NCI-H1092 (cell line): ENCODE results near the gene POGLUT2.
"Not testable (repeated sequence)": the region's sequence is repeated elsewhere in the genome, so short reads cannot be mapped to it uniquely, and the experiment has no call there.

Source experiments
- DNase-seq: peaks from one replicate; lab custom pipeline; 2025; lab: John Stamatoyannopoulos, UW

POGLUT2 gene

GRCh38 chr13:102805680-102806079 is 6.9 kb upstream of the POGLUT2 start:
- DNase-seq, result no peak

- peak; percentile 81 for DNase-seq
These were observed 1.6 kb upstream of the POGLUT2 start for GRCh38 chr13:102800145-102801041.

GRCh38 chr13:102799426-102800144 is 809 bp upstream of the POGLUT2 start:
- no peak for DNase-seq

- DNase-seq, result no peak
These were observed 5.0 kb downstream of the POGLUT2 start for GRCh38 chr13:102793611-102794355.

- DNase-seq, result no peak
These were observed 6.4 kb downstream of the POGLUT2 start for GRCh38 chr13:102792396-102792795.

DNA sequence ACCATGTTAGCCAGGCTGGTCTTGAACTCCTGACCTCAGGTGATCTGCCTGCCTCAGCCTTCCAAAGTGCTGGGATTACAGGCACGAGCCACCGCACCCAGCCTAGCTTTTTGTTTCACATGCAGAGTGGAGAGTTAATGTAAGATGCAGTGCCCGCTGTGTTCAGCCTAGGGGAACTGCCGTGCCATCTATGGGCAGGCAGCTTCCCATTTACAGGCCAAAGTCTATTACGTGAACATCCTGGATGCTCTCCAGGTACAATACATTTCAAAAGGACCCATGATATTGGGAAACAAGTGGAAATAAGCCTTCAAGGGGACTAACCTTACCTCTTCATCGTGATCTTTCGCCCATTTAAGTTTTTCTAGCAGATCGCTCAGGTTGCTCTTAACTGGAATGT is 10.1 kb downstream of the POGLUT2 start:
- DNase-seq, result no peak

- DNase-seq, result no peak
These were observed 14.3 kb downstream of the POGLUT2 start for GRCh38 chr13:102784483-102784882.

DNA sequence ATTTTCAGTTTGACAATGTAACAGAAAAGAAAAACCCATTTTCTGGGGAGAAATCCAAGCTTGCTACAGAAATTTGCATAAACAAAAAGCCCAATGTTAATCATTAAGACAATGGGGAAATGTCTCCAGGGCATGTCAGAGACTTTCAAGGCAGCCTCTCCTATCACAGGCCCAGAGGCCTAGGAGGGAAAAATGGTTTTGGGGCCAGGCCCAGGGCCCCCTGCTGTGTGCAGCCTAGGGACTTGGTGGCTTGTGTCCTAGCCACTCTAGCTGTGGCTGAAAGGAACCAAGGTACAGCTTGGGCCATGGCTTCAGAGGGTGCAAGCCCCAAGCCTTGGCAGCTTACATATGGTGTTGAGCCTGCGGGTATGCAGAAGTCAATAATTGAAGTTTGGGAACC is 17.2 kb downstream of the POGLUT2 start:
- DNase-seq, result no peak

GRCh38 chr13:102780656-102781055 is 18.1 kb downstream of the POGLUT2 start:
- DNase-seq, result not testable (repeated sequence)

DNA sequence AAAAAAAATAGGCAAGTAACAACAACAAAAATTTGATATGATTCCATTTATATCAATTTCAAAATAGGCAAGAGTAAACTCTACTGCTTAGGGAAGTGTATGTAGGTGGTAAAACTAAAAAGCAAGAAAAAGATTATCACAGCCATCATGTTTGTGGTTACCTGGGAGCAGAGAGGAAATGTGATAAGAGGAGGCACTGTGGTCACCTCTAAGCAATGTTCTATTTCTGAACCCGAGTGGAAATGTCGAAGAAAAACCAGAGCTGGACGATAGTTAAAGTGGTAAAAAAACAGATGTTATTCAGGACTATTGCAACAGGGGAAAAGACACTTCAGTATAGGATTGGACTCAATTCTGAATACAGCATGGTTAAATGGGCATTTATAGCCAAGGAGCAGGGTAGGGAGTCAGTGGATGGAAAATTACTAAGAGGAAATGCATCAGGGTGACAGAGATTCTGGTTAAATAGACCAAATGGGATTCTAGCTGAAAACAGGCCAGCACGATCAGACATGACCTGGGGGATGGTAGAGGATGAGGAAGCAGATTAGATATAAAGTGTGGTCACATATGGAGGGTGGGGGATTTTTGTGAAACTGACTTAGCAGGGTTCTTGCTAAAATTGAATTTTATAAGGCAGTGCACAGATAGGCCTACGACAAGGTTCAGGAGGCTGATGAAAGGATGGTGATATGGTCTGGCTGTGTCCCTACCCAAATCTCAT is 19.2 kb downstream of the POGLUT2 start:
- no peak for DNase-seq

DNA sequence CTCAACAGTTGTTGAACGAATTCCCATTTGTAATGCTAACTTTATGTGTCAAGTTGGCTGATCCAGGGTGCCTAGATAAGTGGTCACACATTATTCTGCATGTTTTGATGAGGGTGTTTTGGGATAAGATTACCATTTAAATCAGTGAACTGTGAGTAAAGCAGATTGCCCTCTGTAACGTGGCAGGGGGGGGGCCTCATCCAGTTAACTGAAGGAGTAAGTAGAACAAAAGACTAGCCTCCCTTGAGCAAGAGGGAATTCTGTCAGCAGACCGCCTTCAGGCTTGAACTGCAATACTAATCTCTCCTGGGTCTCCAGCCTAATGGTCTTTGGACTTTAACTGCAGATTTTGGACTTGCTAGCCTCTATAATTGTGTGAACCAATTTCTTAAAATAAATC is 21.0 kb downstream of the POGLUT2 start:
- no peak for DNase-seq

GRCh38 chr13:102776271-102776670 is 22.5 kb downstream of the POGLUT2 start:
- DNase-seq, result no peak

DNA sequence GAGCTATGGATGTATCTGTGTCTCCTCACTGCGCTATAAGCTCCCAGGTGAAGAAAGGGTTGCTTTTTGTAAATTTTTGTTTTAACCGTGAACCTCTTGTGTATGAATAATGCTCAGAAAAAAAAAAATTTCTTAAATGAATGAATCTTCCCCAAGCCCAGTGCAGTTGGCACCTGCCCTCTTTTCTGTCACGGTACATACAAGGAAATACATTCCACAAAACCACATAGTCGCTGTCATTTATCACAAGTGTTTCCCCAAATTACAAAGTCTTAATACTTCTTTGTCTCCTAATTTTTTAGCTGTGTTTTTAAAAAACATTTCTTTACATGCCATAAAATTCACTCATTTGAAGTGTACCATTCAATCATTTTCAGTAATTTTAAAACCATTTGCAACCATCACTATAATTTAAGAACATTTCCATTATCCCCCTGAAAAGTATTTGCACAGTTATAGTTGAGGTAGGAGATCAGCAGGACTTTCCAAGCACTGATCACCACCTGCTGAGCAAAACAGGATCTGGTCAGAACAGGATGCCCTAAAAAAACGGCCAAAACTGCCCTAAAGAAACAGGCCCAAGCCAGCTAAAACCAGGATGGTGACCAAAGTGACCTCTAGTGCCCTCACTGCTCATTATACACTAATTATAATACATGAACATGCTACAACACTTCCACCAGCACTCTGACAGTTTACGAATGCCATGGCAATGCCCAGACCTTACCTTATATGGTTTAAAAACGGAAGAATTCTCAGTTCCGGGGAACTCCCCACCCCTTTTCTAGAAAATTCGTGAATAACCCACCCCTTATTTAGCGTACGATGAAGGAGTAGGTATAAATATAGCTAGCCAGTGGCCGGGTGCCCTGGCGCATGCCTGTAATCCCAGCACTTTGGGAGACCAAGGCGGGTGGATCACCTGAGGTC is 23.9 kb downstream of the POGLUT2 start:
- DNase-seq, result no peak

DNA sequence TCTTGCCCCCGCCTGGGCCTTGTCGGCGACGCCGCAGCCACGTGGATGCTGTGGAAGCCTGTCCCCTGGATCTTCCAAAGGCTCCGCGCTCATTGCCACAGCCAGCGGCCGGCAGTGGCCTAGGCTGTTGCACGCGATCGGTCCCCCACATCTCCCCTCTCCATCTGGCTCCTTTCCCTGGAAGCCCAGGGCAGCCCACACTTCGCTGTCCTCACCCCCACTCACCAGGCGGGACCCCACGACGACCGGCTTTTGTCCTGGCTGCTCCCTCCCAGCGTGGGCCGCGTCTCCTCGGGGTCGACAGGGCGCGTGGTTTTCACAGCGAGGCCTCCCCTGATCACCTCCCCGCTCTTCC is 24.6 kb downstream of the POGLUT2 start:
- DNase-seq, result no peak

- peak; percentile 86 for DNase-seq
These were observed 25.1 kb downstream of the POGLUT2 start, which contains the start of gene TEX30 for GRCh38 chr13:102773441-102774213. TSS of gene TEX30 (minus strand) at chr13:102773786. CDS start at chr13:102770026, 3,760 bp downstream.

GRCh38 chr13:102772042-102772425 is 26.7 kb downstream of the POGLUT2 start:
- DNase-seq, result no peak

DNA sequence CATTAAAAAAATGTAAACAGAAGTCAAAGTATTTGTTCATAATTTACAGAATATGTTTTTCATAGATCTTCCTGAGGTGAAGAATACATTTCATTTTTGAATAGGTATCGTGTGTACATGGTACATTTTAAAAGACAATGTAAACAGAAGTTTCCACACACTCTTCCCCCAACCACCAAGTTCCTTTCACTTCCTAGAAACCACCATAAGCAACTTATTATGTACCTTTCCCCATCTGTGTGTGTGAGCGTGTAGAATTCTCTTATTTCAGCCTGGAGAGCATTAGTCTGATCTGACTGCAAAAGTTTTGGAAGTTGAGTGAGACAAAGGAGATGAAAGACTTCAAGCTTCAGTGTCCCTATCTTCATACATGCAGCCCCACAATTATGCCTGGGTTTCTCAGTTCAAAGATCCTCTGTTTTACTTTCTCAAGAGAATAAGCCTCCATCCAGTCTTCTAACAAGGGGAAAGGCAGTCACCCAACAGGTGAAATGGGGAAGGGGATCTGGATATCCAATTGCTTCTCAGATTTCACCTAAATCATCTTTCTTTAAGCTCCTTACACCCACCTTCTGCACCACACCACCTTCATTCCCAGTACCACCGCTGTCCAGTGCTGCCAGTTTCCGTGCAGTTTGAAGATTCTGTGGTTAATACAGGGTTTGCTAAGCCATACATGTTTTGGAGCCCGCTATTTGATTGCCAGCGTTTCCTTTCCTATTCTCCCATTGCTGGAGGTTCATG is 27.3 kb downstream of the POGLUT2 start:
- no peak for DNase-seq

DNA sequence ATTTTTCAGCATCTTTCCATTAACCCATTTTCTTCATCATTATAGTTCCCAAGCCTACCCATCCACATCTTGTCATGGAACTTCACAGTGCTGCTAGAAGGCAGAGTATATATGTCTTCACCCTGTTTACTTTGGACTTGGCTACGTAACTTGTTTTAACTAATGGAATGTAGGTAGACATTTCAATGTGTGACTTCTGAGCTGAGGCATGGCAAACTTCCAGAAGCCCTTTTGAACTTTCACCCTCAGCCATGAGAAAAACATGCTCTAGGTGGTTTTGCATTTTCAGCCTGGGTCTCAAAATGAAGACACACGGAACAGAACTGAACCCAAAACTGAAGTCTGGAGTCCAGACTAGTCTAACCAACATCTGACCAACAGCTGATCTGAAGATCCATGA is 28.3 kb downstream of the POGLUT2 start:
- DNase-seq, result no peak

- no peak for DNase-seq
These were observed 29.1 kb downstream of the POGLUT2 start for GRCh38 chr13:102769679-102770078.
